Measurements from ENCODE around the gene GPR34. TPM values are rescaled to one million over a fixed set of nuclear protein-coding genes. Genes with fewer than 3 reads are reported as not detected.

Gene GPR34
- total RNA-seq, 2 donors from 2014 or later, result 16.9 to 35.4 TPM

GRCh38 chrX:41722816-41723618 is 34.2 kb downstream of the GPR34 start:
- intact Hi-C loops (cut with DNase I), result no loop called here

GRCh38 chrX:41723826-41724225 is 35.1 kb downstream of the GPR34 start, which contains the start of gene GPR82:
Gene GPR82 (plus strand): TSS chrX:41724181. CDS start chrX:41727027, 2,846 bp downstream.
- intact Hi-C loops (cut with DNase I), result no loop called here
- no peak for DNase-seq (ENCODE audit: low spot score)

More at GRCh38 chrX:41722816-41723618, 34.2 kb downstream of the GPR34 start:
- DNase-seq (ENCODE audit: low spot score), result no peak

GRCh38 chrX:41728125-41728524 is 39.4 kb downstream of the GPR34 start:
- no peak for DNase-seq (ENCODE audit: low spot score)
- intact Hi-C loops (cut with DNase I), result no loop called here

DNA sequence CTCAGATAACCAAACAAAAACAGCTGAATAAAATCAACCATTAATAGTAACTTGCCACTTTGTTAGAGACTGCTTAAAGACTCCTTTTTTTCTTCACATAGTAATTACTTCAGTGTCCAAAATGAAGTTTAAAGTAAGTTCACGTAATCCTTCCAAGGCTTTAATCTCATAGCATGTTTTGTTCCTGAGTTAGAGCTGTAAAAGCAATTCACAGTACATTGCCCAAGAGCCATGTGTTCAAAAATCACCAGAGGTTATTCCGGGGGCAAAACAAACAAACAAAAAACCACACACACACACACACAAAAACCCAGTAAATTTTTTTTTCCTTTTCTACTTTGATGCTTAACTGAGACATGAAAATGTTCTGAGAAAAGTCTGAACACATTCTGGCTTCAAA is 41.3 kb downstream of the GPR34 start:
- no peak for DNase-seq (ENCODE audit: low spot score)
- intact Hi-C loops (cut with DNase I), result no loop called here

DNA sequence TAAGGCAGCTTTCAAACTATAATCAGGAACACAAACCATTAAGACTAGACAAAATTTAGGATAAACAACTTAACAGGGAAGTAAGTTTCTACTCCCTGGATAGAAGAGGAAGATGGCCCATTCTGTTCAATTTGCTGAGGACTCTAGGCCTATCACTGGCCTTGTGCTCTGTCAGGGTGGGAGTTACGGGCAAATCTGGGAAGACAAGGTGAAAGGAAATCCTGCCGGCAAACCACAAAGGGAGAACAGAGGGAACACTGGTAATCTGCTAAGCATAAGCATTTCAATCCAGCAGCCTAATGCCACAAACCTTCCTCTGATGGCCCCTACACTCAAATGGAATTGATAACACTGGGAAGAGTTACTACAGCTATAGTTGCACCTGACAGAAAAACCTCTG is 43.5 kb downstream of the GPR34 start:
- intact Hi-C loops (cut with DNase I), result no loop called here
- no peak for DNase-seq (ENCODE audit: low spot score)

GRCh38 chrX:41733939-41734338 is 45.2 kb downstream of the GPR34 start:
- DNase-seq (ENCODE audit: low spot score), result no peak

GRCh38 chrX:41734530-41734929 is 45.8 kb downstream of the GPR34 start:
- intact Hi-C loops (cut with DNase I), result no loop called here
- no peak for DNase-seq (ENCODE audit: low spot score)

More at GRCh38 chrX:41733939-41734338, 45.2 kb downstream of the GPR34 start:
- intact Hi-C loops (cut with DNase I), result no loop called here

DNA sequence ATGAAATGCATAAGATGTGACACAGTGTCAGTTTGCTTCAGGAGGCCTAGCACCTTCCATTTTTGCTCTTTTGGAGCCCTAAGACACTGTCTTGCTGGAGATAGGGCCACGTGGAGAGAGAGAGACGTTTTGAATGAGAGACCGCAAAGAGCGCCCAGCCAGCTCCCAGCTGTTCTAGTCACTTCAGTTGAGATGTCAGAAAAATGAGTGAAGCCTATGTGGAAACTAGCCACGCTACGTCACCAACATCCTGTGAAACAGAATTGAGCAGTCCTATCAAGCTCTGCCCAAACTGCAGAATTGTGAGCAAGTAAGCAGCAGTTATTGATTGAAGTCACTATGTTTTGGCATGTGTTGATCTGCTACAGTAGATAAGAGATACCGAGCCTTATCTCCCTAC is 48.3 kb downstream of the GPR34 start:
- intact Hi-C loops (cut with DNase I), result no loop called here
- DNase-seq (ENCODE audit: low spot score), result no peak

DNA sequence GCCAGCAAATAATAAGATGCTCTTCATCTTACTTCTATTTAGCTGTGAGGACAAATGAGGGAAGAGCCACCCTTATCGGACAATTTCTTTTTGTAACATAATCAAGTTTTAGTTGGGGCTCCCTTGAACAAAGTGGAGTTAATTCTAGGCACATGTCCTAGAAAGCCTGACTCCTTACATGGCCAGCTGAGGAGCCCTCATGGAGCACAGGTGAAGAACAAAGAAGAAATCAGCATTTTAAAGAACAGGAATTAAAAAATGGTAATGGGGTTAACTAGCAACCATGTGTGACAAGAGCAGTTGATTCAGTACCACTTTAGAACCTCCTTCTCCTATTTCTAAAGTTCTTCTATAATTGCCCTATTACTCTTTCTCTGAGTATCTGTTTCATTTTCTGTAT is 51.1 kb downstream of the GPR34 start:
- no peak for DNase-seq (ENCODE audit: low spot score)
- intact Hi-C loops (cut with DNase I), result no loop called here

Other genes starting within 250 kb of the GPR34 start
- gene NYX, start 241.6 kb upstream of the GPR34 start, total RNA-seq, result not detected
- under 1 TPM; 0.19 to 0.37 TPM for gene GPR82, start 35.2 kb downstream of the GPR34 start, total RNA-seq
- 10 to 100 TPM; 33.8 to 35.8 TPM for gene CASK, start 234.6 kb downstream of the GPR34 start, total RNA-seq

Data from posterior vena cava (tissue), 2 donors.